Measurements from ENCODE around the gene MYO1E. TPM values are rescaled to one million over a fixed set of nuclear protein-coding genes. Genes with fewer than 3 reads are reported as not detected.

Gene MYO1E
- total and polyA plus RNA-seq, 2 of the 8 experiments (the other 6 are each of a cell fraction or from before 2014, with no cell fraction given), result 19.6 to 142 TPM

GRCh38 chr15:59280855-59281254 is 91.8 kb downstream of the MYO1E start (continued):
- TF ChIP-seq CHD7 (IDR thresholded peaks at IDR 0.05; ENCODE audit: insufficient replicate concordance, low read length), result no peak
- TF ChIP-seq POLR2A (IDR thresholded peaks at IDR 0.05; ENCODE audit: control extremely low read depth in 1 of 2, low read depth in 2 of 2, low read length in 2 of 2), result no peak
- no peak for TF ChIP-seq FOSL1 (IDR thresholded peaks at IDR 0.05; ENCODE audit: insufficient read depth, low read depth, low read length)
- TF ChIP-seq CTBP2 (IDR thresholded peaks at IDR 0.05; ENCODE audit: borderline replicate concordance, insufficient read depth, insufficient read length, low read length), result no peak
- no peak for TF ChIP-seq POU5F1 (IDR thresholded peaks at IDR 0.05; ENCODE audit: low read depth, low read length)
- no peak for TF ChIP-seq POLR2AphosphoS5 (IDR thresholded peaks at IDR 0.05; ENCODE audit: low read depth, low read length)
- TF ChIP-seq GTF2F1 (IDR thresholded peaks at IDR 0.05; ENCODE audit: borderline replicate concordance, low read depth, low read length), result no peak
